C4-2B (cell line): Measurements from ENCODE around the gene VARS1.
"Not testable (repeated sequence)": the region's sequence is repeated elsewhere in the genome, so short reads cannot be mapped to it uniquely, and the experiment has no call there.

Experiments
- H3K27ac ChIP-seq: fragments of 450-650 bp; 2 replicates; pipeline ENCODE4 v1.5.1; 2017
- CTCF ChIP-seq: fragments of 450-650 bp; conservative IDR thresholded peaks from 2 replicates; pipeline ENCODE4 v1.5.1; 2017; ENCODE audit warnings: mild to moderate bottlenecking
- ZFX ChIP-seq: fragments of 450-650 bp; IDR thresholded peaks from 2 replicates; pipeline ENCODE4 v1.6.1; 2017

Gene VARS1

DNA sequence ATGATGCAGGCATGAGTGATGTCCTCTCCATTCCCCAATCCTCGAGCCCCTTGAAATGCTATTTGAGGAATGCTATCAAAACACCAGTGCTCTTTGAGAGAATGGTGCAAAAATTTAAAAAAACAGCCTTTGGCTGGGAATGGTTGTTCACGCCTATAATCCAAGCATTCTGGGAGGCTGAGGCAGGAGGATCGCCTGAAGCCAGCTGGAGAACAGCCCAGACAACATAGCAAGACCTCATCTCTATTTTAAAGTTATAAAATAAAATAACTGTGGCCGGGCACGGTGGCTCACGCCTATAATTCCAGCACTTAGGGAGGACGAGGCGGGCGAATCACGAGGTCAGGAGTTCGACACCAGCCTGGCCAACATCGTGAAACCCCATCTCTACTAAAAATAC lies 4.2 kb upstream of the VARS1 start:
- no peak for TF ChIP-seq ZFX
- H3K27ac ChIP-seq, result no peak overlapping the region

DNA sequence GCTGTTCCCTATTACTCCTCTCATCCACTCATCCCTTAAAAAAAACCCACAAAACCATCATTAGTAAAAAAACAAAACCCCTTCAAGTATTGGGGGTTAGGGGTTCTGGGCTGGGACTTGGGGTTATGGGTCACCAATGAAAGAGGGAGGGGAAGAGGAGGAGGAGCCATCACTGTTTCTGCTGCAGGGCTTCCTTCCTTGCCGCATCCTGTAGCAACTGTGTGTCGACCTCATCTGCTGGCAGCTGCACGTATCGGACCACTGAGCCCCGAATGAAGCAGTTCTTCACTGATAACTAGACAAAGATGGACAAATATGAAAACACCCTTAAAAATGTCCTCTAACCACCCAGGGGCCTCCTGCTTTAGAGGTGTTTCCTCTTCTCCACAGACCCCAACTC lies 2.0 kb upstream of the VARS1 start:
- H3K27ac ChIP-seq, result no peak overlapping the region
- TF ChIP-seq ZFX (no peak), CTCF (no peak)

DNA sequence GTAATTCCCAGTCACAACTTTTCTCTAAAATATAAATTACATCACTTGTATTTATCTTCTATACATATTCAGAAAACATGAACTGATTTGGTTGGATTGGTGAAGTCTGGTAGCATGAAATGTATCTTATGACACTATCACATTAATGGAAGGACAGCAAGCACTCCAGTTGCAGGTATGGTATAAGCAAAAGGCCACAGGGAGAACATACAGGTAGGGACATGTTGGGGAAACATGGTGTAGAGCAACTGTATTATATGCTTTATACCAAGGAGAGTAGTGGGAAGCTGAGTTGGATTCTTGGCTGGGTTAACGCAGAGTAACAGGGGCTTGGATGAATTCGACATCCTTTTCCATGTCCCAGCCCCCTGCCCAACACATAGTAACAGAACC lies 1.4 kb upstream of the VARS1 start:
- TF ChIP-seq ZFX (no peak), CTCF (no peak)
- H3K27ac ChIP-seq, result no peak overlapping the region

DNA sequence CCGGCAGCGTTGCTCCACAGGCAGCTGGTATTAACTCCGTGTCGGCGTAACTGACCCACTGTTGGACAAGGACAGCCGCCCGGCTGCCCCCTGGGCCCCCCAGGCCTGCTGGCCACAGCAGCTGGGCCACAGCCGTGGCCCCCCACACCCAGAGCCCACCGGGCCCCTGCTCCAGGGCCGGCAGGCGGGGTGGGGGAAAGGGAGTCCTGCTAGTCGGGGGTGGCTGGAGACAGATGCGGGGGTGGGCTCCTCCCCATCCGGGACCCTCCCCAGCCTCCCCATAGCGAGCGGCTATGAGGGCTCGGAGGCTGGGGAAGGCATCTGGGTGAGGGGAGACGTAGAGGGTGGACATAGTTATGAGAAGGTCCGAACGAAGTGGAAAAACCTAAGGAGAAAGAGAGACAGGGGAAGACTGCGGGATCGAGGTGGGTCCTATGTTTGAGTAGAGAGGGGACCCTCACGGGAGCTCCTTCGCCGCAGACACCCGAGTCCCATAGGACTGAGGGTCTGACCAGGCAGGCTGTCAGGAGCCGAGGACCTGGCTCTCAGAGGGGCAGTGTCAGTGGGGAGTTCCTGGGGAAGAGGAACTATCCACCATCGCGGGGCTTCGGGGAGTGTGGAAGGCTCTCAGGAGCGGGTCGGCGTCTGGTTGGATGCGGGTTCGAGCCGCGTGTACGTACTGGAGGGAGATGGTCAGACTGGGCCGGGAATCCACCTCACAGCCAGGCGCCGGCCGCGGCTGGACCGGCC lies 511 bp downstream of the VARS1 start:
- H3K27ac ChIP-seq, result peak overlapping the region; percentile 94
- TF ChIP-seq CTCF (no peak), ZFX (no peak; the same call in 1 of the 2 replicates)

DNA sequence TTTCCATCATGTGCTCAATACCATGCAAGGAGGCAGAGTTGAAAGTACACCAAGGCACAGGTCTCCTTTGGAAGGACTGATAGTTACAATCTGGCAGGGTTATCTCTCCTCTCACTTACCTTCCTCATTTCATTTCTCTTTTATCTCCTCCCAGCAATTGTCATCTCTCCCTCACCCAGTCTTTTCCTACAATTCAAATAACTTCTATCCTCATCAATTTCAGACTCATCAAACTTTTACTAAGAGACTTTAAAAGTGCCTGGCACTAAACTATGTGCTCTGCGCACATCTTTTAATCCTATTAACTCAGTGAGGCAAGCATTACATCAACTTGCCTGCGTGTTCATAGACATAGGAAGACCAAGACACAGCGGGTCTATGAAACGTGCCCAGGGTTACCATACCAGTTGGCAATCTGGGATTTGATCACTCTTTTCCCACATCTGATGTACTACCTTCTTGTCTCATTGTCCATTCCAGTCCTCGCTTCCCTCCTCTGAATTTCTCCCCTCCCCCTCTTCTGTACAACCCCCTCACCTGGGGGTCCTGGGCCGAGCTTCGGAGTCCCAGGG lies 1.2 kb downstream of the VARS1 start:
- TF ChIP-seq CTCF (no peak), ZFX (no peak)
- H3K27ac ChIP-seq, result peak overlapping the region; percentile 94

DNA sequence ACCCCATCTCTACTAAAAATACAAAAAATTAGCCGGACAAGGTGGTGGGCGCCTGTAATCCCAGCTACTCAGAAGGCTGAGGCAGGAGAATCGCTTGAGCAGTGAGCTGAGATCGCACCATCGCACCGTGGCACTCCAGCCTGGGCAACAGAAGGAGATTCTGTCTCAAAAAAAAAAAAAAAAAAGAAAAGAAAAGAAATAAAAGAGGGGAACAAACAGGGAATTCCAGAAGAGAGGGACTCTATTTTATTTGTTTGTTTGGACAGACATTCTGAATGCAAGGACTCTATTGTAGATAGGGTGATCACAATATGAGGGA lies 1.7 kb downstream of the VARS1 start:
- H3K27ac ChIP-seq, result not testable (repeated sequence)

DNA sequence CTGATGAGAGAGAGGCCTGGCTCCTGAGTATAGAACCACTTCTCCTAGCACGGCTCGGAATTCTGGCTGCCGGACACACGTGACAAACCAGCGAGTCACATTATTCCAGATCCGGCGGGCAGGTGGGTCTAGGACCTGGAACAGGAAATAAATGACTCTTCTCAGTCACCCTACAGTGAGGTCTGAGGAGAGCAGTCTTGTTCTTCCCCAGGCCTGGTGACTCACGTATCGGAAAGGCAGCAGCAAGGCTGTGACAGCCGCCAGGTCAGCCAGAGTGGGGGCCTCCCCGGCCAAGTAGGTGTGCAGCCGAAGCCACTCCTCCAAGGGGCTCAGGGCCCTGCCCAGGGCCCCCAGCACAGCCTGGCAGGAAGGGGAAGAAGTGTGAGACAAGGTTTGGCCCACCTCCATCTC lies 2.8 kb downstream of the VARS1 start:
- no peak overlapping the region for H3K27ac ChIP-seq

GRCh38 chr6:31792090-31792374 lies 3.5 kb downstream of the VARS1 start:
- no peak for TF ChIP-seq ZFX
- no peak for TF ChIP-seq CTCF
- H3K27ac ChIP-seq, result no peak overlapping the region

More for the DNA sequence above, 2.8 kb downstream of the VARS1 start:
- no peak for TF ChIP-seq ZFX
- no peak for TF ChIP-seq CTCF
